Measurements from ENCODE around the gene ZWILCH. TPM values are rescaled to one million over a fixed set of nuclear protein-coding genes. Genes with fewer than 3 reads are reported as not detected.

ZWILCH gene
- total and polyA plus RNA-seq, 2 experiments from 2014 or later, result 9.8 to 17.8 TPM

GRCh38 chr15:66542896-66543295, 37.8 kb downstream of the ZWILCH start:
- Histone ChIP-seq H4K20me1 (ENCODE audit: insufficient read depth, poor library complexity, severe bottlenecking) (no peaks in the 10 kb centered on the region), H3K4me2 (no peak overlapping the region), H3K9me2 (replicated peaks; ENCODE audit: insufficient read depth) (no peaks in the 10 kb centered on the region), H2AFZ (no peak overlapping the region), H3K4me1 (ENCODE audit: insufficient read depth) (no peaks in the 10 kb centered on the region), H3K27me3 (no peaks in the 10 kb centered on the region), H3K4me3 (no peak overlapping the region), H3K36me3 (replicated peaks; ENCODE audit: insufficient read depth, low read depth) (no peaks in the 10 kb centered on the region), H3K79me2 (no peaks in the 10 kb centered on the region), H3K9me3 (ENCODE audit: low read depth) (no peaks in the 10 kb centered on the region), H3K27ac (no peak overlapping the region)
- DNase-seq (ENCODE audit: low spot score), result no peak
- TF ChIP-seq, protein P1, sequence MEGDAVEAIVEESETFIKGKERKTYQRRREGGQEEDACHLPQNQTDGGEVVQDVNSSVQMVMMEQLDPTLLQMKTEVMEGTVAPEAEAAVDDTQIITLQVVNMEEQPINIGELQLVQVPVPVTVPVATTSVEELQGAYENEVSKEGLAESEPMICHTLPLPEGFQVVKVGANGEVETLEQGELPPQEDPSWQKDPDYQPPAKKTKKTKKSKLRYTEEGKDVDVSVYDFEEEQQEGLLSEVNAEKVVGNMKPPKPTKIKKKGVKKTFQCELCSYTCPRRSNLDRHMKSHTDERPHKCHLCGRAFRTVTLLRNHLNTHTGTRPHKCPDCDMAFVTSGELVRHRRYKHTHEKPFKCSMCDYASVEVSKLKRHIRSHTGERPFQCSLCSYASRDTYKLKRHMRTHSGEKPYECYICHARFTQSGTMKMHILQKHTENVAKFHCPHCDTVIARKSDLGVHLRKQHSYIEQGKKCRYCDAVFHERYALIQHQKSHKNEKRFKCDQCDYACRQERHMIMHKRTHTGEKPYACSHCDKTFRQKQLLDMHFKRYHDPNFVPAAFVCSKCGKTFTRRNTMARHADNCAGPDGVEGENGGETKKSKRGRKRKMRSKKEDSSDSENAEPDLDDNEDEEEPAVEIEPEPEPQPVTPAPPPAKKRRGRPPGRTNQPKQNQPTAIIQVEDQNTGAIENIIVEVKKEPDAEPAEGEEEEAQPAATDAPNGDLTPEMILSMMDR (IDR thresholded peaks at IDR 0.05; ENCODE audit: poor library complexity), result no peak
- no peak for TF ChIP-seq EZH2 (IDR thresholded peaks at IDR 0.05; ENCODE audit: borderline replicate concordance)
- no peak for TF ChIP-seq EZH2phosphoT487 (IDR thresholded peaks at IDR 0.05; ENCODE audit: low read depth, severe bottlenecking, unreplicated experiment)
- WGBS (ENCODE audit: low lambda C conversion rate, missing lambda C conversion rate), result over 99% methylated on average over 4 of the region's 4 CpGs

DNA sequence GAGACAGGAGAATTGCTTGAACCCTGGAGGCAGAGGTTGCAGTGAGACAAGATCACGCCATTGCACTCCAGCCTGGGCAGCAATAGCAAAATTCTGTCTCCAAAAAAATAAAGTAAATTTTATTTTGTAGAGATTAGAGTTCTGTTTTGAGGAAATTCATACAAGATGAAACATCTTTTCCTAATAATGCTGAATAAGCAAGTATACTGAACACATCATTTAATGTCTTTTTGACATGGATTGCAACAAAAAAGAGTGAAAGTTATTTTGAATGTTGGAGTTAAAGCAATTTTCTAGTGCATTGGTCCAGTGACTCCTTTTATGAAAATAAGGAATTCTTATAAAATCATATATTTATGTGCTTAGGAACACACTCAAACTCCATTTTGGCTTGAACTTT, 40.1 kb downstream of the ZWILCH start:
- Histone ChIP-seq H3K27ac (no peak overlapping the region), H3K79me2 (no peaks in the 10 kb centered on the region), H4K20me1 (ENCODE audit: insufficient read depth, poor library complexity, severe bottlenecking) (no peaks in the 10 kb centered on the region), H3K9me3 (ENCODE audit: low read depth) (no peaks in the 10 kb centered on the region), H3K36me3 (replicated peaks; ENCODE audit: insufficient read depth, low read depth) (no peaks in the 10 kb centered on the region), H3K4me2 (no peak overlapping the region), H2AFZ (no peak overlapping the region), H3K4me3 (no peak overlapping the region), H3K9me2 (replicated peaks; ENCODE audit: insufficient read depth) (no peaks in the 10 kb centered on the region), H3K27me3 (no peaks in the 10 kb centered on the region), H3K4me1 (ENCODE audit: insufficient read depth) (no peaks in the 10 kb centered on the region)
- TF ChIP-seq, protein P1 (IDR thresholded peaks at IDR 0.05; ENCODE audit: poor library complexity), result no peak
- TF ChIP-seq EZH2phosphoT487 (IDR thresholded peaks at IDR 0.05; ENCODE audit: low read depth, severe bottlenecking, unreplicated experiment) (no peak), EZH2 (IDR thresholded peaks at IDR 0.05; ENCODE audit: borderline replicate concordance) (no peak)
- WGBS (ENCODE audit: low lambda C conversion rate, missing lambda C conversion rate), result 90% methylated on average over 1 of the region's 1 CpG
- no peak for DNase-seq (ENCODE audit: low spot score)

DNA sequence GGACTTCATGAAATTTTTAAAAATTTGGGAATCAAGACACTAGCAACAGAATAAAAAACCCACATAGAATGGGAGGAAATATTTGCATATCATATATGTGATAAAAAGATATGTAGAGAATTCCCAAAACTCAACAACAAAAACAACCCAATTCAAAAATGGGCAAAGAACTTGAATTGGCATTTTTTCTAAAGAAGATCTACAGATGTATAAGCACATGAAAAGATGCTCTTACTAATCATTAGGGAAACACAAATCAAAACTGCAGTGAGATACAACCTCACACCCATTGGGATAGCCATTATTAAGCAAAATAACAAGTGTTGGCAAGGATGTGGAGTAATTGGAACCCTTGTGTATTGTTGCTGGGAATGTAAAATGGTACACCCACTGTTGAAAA, 50.6 kb downstream of the ZWILCH start:
- Histone ChIP-seq H3K4me2 (no peak overlapping the region), H3K79me2 (no peaks in the 10 kb centered on the region), H3K27ac (no peak overlapping the region), H3K4me1 (ENCODE audit: insufficient read depth) (no peaks in the 10 kb centered on the region), H3K9me2 (replicated peaks; ENCODE audit: insufficient read depth) (no peaks in the 10 kb centered on the region), H3K27me3 (no peaks in the 10 kb centered on the region), H3K9me3 (ENCODE audit: low read depth) (no peaks in the 10 kb centered on the region), H3K4me3 (no peak overlapping the region), H2AFZ (no peak overlapping the region), H3K36me3 (replicated peaks; ENCODE audit: insufficient read depth, low read depth) (no peaks in the 10 kb centered on the region), H4K20me1 (ENCODE audit: insufficient read depth, poor library complexity, severe bottlenecking) (no peaks in the 10 kb centered on the region)
- TF ChIP-seq EZH2 (IDR thresholded peaks at IDR 0.05; ENCODE audit: borderline replicate concordance), result no peak
- TF ChIP-seq EZH2phosphoT487 (IDR thresholded peaks at IDR 0.05; ENCODE audit: low read depth, severe bottlenecking, unreplicated experiment), result no peak
- TF ChIP-seq, protein P1 (IDR thresholded peaks at IDR 0.05; ENCODE audit: poor library complexity), result no peak
- no peak for DNase-seq (ENCODE audit: low spot score)

DNA sequence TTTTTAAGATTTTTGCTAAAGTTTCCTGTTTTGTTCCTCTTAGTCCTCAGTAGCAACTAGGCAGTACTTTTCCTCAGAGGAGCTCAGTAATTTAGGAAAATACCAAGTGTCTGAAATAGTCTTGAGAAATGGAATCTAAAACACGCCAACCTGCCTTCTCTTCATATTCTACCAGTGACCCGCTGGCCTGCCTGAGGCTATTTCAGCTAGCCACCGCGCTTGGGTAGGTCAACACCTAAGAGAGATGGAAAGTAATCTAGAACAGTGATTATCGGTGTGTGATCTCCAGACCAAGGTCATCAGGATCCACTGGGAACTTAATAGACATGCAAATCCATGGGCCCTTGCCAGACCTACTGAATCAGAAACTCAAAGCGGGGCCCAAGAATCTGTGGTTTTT, 53.1 kb downstream of the ZWILCH start:
- no peak overlapping the region for H3K27ac ChIP-seq
- 89% methylated on average over 6 of the region's 6 CpGs for WGBS (ENCODE audit: low lambda C conversion rate, missing lambda C conversion rate)
- no peaks in the 10 kb centered on the region for H3K9me3 ChIP-seq (ENCODE audit: low read depth)
- no peaks in the 10 kb centered on the region for H4K20me1 ChIP-seq (ENCODE audit: insufficient read depth, poor library complexity, severe bottlenecking)
- no peaks in the 10 kb centered on the region for H3K36me3 ChIP-seq (replicated peaks; ENCODE audit: insufficient read depth, low read depth)
- H2AFZ ChIP-seq, result no peak overlapping the region
- no peaks in the 10 kb centered on the region for H3K79me2 ChIP-seq
- H3K4me3 ChIP-seq, result no peak overlapping the region
- DNase-seq (ENCODE audit: low spot score), result no peak
- no peaks in the 10 kb centered on the region for H3K27me3 ChIP-seq
- no peak overlapping the region for H3K4me2 ChIP-seq
- no peaks in the 10 kb centered on the region for H3K9me2 ChIP-seq (replicated peaks; ENCODE audit: insufficient read depth)
- TF ChIP-seq, protein P1 (IDR thresholded peaks at IDR 0.05; ENCODE audit: poor library complexity), result no peak
- no peak for TF ChIP-seq EZH2phosphoT487 (IDR thresholded peaks at IDR 0.05; ENCODE audit: low read depth, severe bottlenecking, unreplicated experiment)
- no peaks in the 10 kb centered on the region for H3K4me1 ChIP-seq (ENCODE audit: insufficient read depth)
